SK-N-MC (cell line): ENCODE data around the gene ZDHHC3.

Source experiments
- EZH2 ChIP-seq: fragments of 200-600 bp; sonication (generic); IDR thresholded peaks from one replicate; pipeline ENCODE4 v1.6.1; 2017; ENCODE audit warnings: antibody characterized with exemption
- FOXP2 ChIP-seq: optimal IDR thresholded peaks from 2 replicates; pipeline ENCODE3; 2011; ENCODE audit warnings: mild to moderate bottlenecking, moderate library complexity; ENCODE audit not compliant: insufficient read depth; ENCODE audit errors: extremely low read length, control extremely low read depth
- POLR2AphosphoS5 ChIP-seq: IDR thresholded peaks from 2 replicates; pipeline ENCODE4 v1.6.1; 2012; ENCODE audit warnings: mild to moderate bottlenecking, low read depth, low read length, borderline replicate concordance

GRCh38 chr3:44970926-44971490 lies 5.0 kb downstream of the ZDHHC3 start:
- TF ChIP-seq EZH2 (no peak), POLR2AphosphoS5 (no peak), FOXP2 (no peak)
